H1 (cell line): ENCODE results near the gene VGF. TPM values are rescaled to one million over a fixed set of nuclear protein-coding genes. Genes with fewer than 3 reads are reported as not detected.

Source experiments
- CTCF ChIA-PET: fragments of 300-600 bp; sonication (Branson Sonifier 250); formaldehyde crosslinking; loops from one replicate; lab custom pipeline; 2021; ENCODE audit not compliant: partially characterized antibody; lab: Charles Lee
- POLR2A ChIA-PET: fragments of 300-600 bp; sonication (Branson Sonifier 250); formaldehyde crosslinking; loops from one replicate; lab custom pipeline; 2021; ENCODE audit warnings: inconsistent platforms; ENCODE audit not compliant: partially characterized antibody; lab: Charles Lee
- DNase-seq, 2 experiments: peaks; one replicate each; pipeline versions ENCODE4 v3.0.0 to v3.0.0-alpha.2; 2010 to 2022; ENCODE audit warnings: low spot score in 2 of 2, low read depth in 1 of 2, mixed read lengths in 1 of 2
- FAIRE-seq: peaks from 2 replicates; lab custom pipeline; 2011; peaks lifted over from hg19 to GRCh38; lab: Jason Lieb, UNC
- H2AFZ ChIP-seq: 2 replicates; pipeline ENCODE4 v1.8.1; 2012; ENCODE audit warnings: low read length, inconsistent platforms
- H2AK5ac ChIP-seq: 2 replicates; pipeline ENCODE4 v1.6.1; 2013; ENCODE audit warnings: low read depth, low read length
- H2BK120ac ChIP-seq: replicated peaks from 2 replicates; pipeline ENCODE3; 2013; ENCODE audit warnings: low read depth, low read length, inconsistent platforms
- H2BK12ac ChIP-seq: 2 replicates; pipeline ENCODE4 v1.6.1; 2013; ENCODE audit warnings: low read depth, low read length
- H2BK15ac ChIP-seq: 2 replicates; pipeline ENCODE4 v1.6.1; 2013; ENCODE audit warnings: low read length
- H2BK20ac ChIP-seq: 2 replicates; pipeline ENCODE4 v1.6.1; 2013; ENCODE audit warnings: low read length
- H2BK5ac ChIP-seq: 2 replicates; pipeline ENCODE4 v1.6.1; 2013; ENCODE audit warnings: low read depth, low read length
- H3K14ac ChIP-seq: 2 replicates; pipeline ENCODE4 v1.6.1; 2013; ENCODE audit warnings: inconsistent platforms; ENCODE audit not compliant: insufficient read length
- H3K18ac ChIP-seq: 2 replicates; pipeline ENCODE4 v1.6.1; 2013; ENCODE audit warnings: low read length; ENCODE audit errors: extremely low read depth
- H3K23ac ChIP-seq: 2 replicates; pipeline ENCODE4 v1.6.1; 2013; ENCODE audit warnings: inconsistent platforms; ENCODE audit not compliant: insufficient read length
- H3K23me2 ChIP-seq: 2 replicates; pipeline ENCODE4 v1.6.1; 2013; ENCODE audit warnings: low read depth, low read length
- H3K27ac ChIP-seq: 2 replicates; pipeline ENCODE4 v1.6.1; 2011; ENCODE audit warnings: low read depth, low read length, inconsistent platforms
- H3K27me3 ChIP-seq, 4 experiments: replicated peaks in 1 of 4; 1 replicate in 1 of 4; 2 replicates in 3 of 4; pipeline versions ENCODE4 v1.6.1 to v1.8.1; 2011 to 2013; ENCODE audit warnings: low read length in 3 of 4, mild to moderate bottlenecking in 3 of 4, inconsistent platforms in 2 of 4, mixed read lengths in 2 of 4, moderate library complexity in 1 of 4; ENCODE audit not compliant: control insufficient read depth in 3 of 4, insufficient read depth in 3 of 4; ENCODE audit errors: extremely low read depth in 1 of 4
- H3K36me3 ChIP-seq, 4 experiments: 2 replicates each; pipeline versions ENCODE4 v1.6.1 to v1.8.1; 2011 to 2013; ENCODE audit warnings: mild to moderate bottlenecking in 4 of 4, low read length in 3 of 4, moderate library complexity in 2 of 4, control low read depth in 1 of 4, inconsistent platforms in 1 of 4; ENCODE audit not compliant: insufficient read depth in 4 of 4, control insufficient read depth in 2 of 4
- H3K4ac ChIP-seq: replicated peaks from 2 replicates; pipeline ENCODE3; 2013; ENCODE audit warnings: low read length, low read depth, mixed read lengths, inconsistent platforms; ENCODE audit not compliant: insufficient read length
- H3K4me1 ChIP-seq, 4 experiments: replicated peaks in 1 of 4; 1 replicate in 1 of 4; 2 replicates in 3 of 4; pipeline versions ENCODE4 v1.6.1 to v1.8.1; 2011 to 2013; ENCODE audit warnings: low read length in 3 of 4, inconsistent platforms in 2 of 4, mixed read lengths in 1 of 4; ENCODE audit not compliant: insufficient read depth in 4 of 4, control insufficient read depth in 3 of 4
- H3K4me2 ChIP-seq, 2 experiments: 2 replicates each; pipeline versions ENCODE4 v1.6.1 to v1.8.1; 2011 to 2013; ENCODE audit warnings: low read depth in 2 of 2, low read length in 2 of 2, control low read depth in 1 of 2, inconsistent platforms in 1 of 2, mild to moderate bottlenecking in 1 of 2; ENCODE audit not compliant: insufficient read depth in 1 of 2
- H3K4me3 ChIP-seq, 4 experiments: fragments of 200-600, 300-600 bp in 1 of 4; sonication (generic), shearing (Covaris generic), sonication (Bioruptor Twin) in 1 of 4; 2 replicates each; pipeline versions ENCODE4 v1.5.1 to v1.8.1; 2011 to 2016; ENCODE audit warnings: low read length in 4 of 4, low read depth in 3 of 4, control low read depth in 2 of 4, inconsistent platforms in 2 of 4, mild to moderate bottlenecking in 2 of 4, mixed read lengths in 1 of 4, moderate library complexity in 1 of 4; ENCODE audit not compliant: insufficient read depth in 2 of 4; ENCODE audit errors: extremely low read depth in 1 of 4
- H3K56ac ChIP-seq: replicated peaks from 2 replicates; pipeline ENCODE3; 2013; ENCODE audit warnings: low read depth, mild to moderate bottlenecking, mixed read lengths, low read length, inconsistent platforms; ENCODE audit not compliant: insufficient read length
- H3K79me1 ChIP-seq: 2 replicates; pipeline ENCODE4 v1.6.1; 2013; ENCODE audit warnings: low read depth, low read length, control low read depth
- H3K79me2 ChIP-seq, 2 experiments: 2 replicates each; pipeline versions ENCODE4 v1.6.1 to v1.8.1; 2012 to 2013; ENCODE audit warnings: low read length in 2 of 2, mild to moderate bottlenecking in 2 of 2, inconsistent platforms in 1 of 2; ENCODE audit not compliant: insufficient read depth in 2 of 2, control insufficient read depth in 1 of 2
- H3K9ac ChIP-seq, 4 experiments: replicated peaks in 1 of 4; 1 replicate in 1 of 4; 2 replicates in 3 of 4; pipeline versions ENCODE4 v1.6.1 to v1.8.1; 2011 to 2013; ENCODE audit warnings: low read depth in 3 of 4, low read length in 3 of 4, control low read depth in 2 of 4, mild to moderate bottlenecking in 2 of 4, moderate library complexity in 2 of 4, inconsistent platforms in 1 of 4; ENCODE audit errors: extremely low read depth in 1 of 4
- H3K9me3 ChIP-seq, 2 experiments: 2 replicates each; pipeline versions ENCODE4 v1.6.1 to v1.8.1; 2012 to 2013; ENCODE audit warnings: mild to moderate bottlenecking in 2 of 2, moderate library complexity in 2 of 2, control low read depth in 1 of 2, inconsistent platforms in 1 of 2, low read depth in 1 of 2, low read length in 1 of 2, mixed read lengths in 1 of 2; ENCODE audit not compliant: insufficient read depth in 2 of 2
- H4K20me1 ChIP-seq, 2 experiments: replicated peaks in 1 of 2; 2 replicates each; pipeline versions ENCODE3 to v1.8.1; 2011 to 2013; ENCODE audit warnings: inconsistent platforms in 2 of 2, low read length in 2 of 2, mild to moderate bottlenecking in 1 of 2; ENCODE audit not compliant: insufficient read depth in 2 of 2, control insufficient read depth in 1 of 2
- H4K5ac ChIP-seq: 2 replicates; pipeline ENCODE4 v1.6.1; 2013; ENCODE audit warnings: low read length, low read depth, mixed read lengths, inconsistent platforms; ENCODE audit not compliant: insufficient read length
- H4K8ac ChIP-seq: 2 replicates; pipeline ENCODE4 v1.8.0; 2013; ENCODE audit warnings: mild to moderate bottlenecking, moderate library complexity, low read length, inconsistent platforms; ENCODE audit not compliant: insufficient read depth; ENCODE audit errors: extremely low read depth
- H4K91ac ChIP-seq: replicated peaks from 2 replicates; pipeline ENCODE3; 2013; ENCODE audit warnings: low read length, mixed read lengths, inconsistent platforms; ENCODE audit not compliant: insufficient read length
- ASH2L ChIP-seq: fragments of 200-600, 300-600 bp; sonication (generic); IDR thresholded peaks from one replicate; pipeline ENCODE4 v1.7.1; 2017; ENCODE audit warnings: low read length
- KDM4A ChIP-seq: IDR thresholded peaks from one replicate; pipeline ENCODE4 v1.7.1; 2012; ENCODE audit warnings: low read depth, mild to moderate bottlenecking, moderate library complexity, low read length, inconsistent platforms; ENCODE audit not compliant: severe bottlenecking
- PHF8 ChIP-seq: fragments of 200-600 bp; sonication (generic); conservative IDR thresholded peaks from 2 replicates; pipeline ENCODE4 v1.7.1; 2012; ENCODE audit warnings: low read depth, mild to moderate bottlenecking, inconsistent platforms, low read length, moderate library complexity
- RNF2 ChIP-seq: fragments of 200-900, 300-1000 bp; sonication (generic); IDR thresholded peaks from 2 replicates; pipeline ENCODE4 v1.7.1; 2016; ENCODE audit warnings: borderline replicate concordance, low read depth, mild to moderate bottlenecking, antibody characterized with exemption, low read length; ENCODE audit not compliant: poor library complexity, severe bottlenecking; ENCODE audit errors: missing control alignments
- SAP30 ChIP-seq: fragments of 300-600 bp; sonication (generic); IDR thresholded peaks from 2 replicates; pipeline ENCODE4 v1.7.1; 2012; ENCODE audit warnings: low read length, moderate library complexity, mild to moderate bottlenecking, inconsistent platforms; ENCODE audit not compliant: insufficient read depth, insufficient replicate concordance
- SIN3A ChIP-seq, 2 experiments: IDR thresholded peaks in 1 of 2; conservative IDR thresholded peaks in 1 of 2; 2 replicates each; pipeline ENCODE4 v1.6.1; 2011 to 2012; ENCODE audit warnings: low read length in 2 of 2, improper control_type of control experiment in 1 of 2, low read depth in 1 of 2, mild to moderate bottlenecking in 1 of 2
- SP4 ChIP-seq: IDR thresholded peaks from 2 replicates; pipeline ENCODE4 v1.6.1; 2012; ENCODE audit warnings: low read length, inconsistent platforms
- WGBS, 2 experiments: shearing (Covaris generic) in 1 of 2; methylation state at CpG; one replicate each; pipeline versions ENCODE4 v1.1.6 to v1.1.7; 2013 to 2015; ENCODE audit warnings: low lambda C conversion rate in 2 of 2, mixed read lengths in 2 of 2, inconsistent platforms in 1 of 2, low coverage in 1 of 2, missing lambda C conversion rate in 1 of 2; ENCODE audit not compliant: insufficient replicate concordance in 2 of 2, insufficient coverage in 1 of 2, insufficient read length in 1 of 2; ENCODE audit errors: extremely low coverage in 1 of 2, missing lambda C conversion rate in 1 of 2; 5-methylcytosine and 5-hydroxymethylcytosine counted together
- polyA plus RNA-seq, 7 experiments: library from polyadenylated mRNA; depleted of rRNA in 3 of 7; stranded (reverse) in 5 of 7; unstranded in 2 of 7; fragments of >200 nt in 5 of 7; fragments of 200-250 nt in 2 of 7; gene quantifications; 1 replicate in 5 of 7; 2 replicates in 1 of 7; 4 replicates in 1 of 7; pipeline versions ENCODE4 v1.2.1 to v1.2.3, GENCODE V29; 2011 to 2013; ENCODE audit warnings: missing spikeins in 2 of 7, mixed read lengths in 2 of 7
- total RNA-seq: library from RNA; stranded (reverse); fragmentation: NEBNext Ultra II Directional; extraction: Animal tissue kit (Norgen Biotek cat#: 25700); gene quantifications from 2 replicates; pipeline ENCODE4 v1.2.1, GENCODE V29; 2021
- TF ChIP-seq, protein P1 (sequence below): IDR thresholded peaks from 2 replicates; pipeline ENCODE4 v1.6.1; 2012; ENCODE audit warnings: inconsistent platforms
- TF ChIP-seq, protein P2 (sequence below): IDR thresholded peaks from 2 replicates; pipeline ENCODE4 v1.6.1; 2012; ENCODE audit warnings: inconsistent platforms

The VGF gene
- total and polyA plus RNA-seq, 2 of the 8 experiments (the other 6 are each of a cell fraction or from before 2014, with no cell fraction given), result 1.6 to 7.0 TPM

DNA sequence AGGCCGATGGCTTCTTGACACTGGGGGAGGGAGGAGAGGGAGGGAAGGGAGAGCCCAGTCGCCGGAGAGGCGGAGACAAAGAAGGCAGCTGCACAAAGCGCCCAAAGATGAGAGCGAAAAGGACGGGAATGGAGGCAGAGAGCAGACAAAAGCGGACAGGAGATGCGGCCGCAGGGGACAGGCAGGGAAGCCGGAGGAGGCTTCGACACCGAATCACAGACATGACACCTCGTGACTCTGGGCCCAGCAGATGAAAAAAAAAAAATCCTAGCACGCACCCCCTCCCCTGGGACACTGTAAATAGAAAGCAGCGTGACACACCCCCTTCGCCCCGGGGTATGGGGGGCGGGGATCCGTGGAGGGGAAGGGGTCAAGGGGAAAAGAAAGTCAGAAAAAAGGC is 13.7 kb upstream of the VGF start:
- Histone ChIP-seq H2AK5ac (no peak overlapping the region), H3K79me1 (no peaks in the 10 kb centered on the region), H3K4me3 (peak overlapping the region; percentile 48 to 77 (median 68)), H2BK12ac (no peak overlapping the region), H3K23me2 (peaks cover 22% of the 10 kb centered on the region), H2BK5ac (no peak overlapping the region), H3K9me3 (no peaks in the 10 kb centered on the region), H3K4me2 (peak overlapping the region; percentile 90), H4K20me1 (no peaks in the 10 kb centered on the region), H3K23ac (no peak overlapping the region), H3K14ac (no peak overlapping the region), H3K27ac (no peak overlapping the region), H4K91ac (no peak overlapping the region), H3K56ac (no peak overlapping the region), H3K18ac (no peak overlapping the region; the same call in 1 of the 2 replicates), H4K5ac (no peak overlapping the region), H3K9ac (no peak overlapping the region), H3K27me3 (peaks cover 26 to 69% (median 60%) of the 10 kb centered on the region in 4 experiments), H3K36me3 (no peaks in the 10 kb centered on the region), H2AFZ (0 out of 2 replicates have a peak overlapping the region, but pooled peaks have one; percentile 40), H3K79me2 (no peaks in the 10 kb centered on the region), H4K8ac (no peak overlapping the region), H2BK15ac (no peak overlapping the region), H2BK20ac (no peak overlapping the region), H3K4me1 (peaks cover 0 to 9% (median 6%) of the 10 kb centered on the region in 4 experiments; a peak in 6 of 7 replicates), H2BK120ac (no peak overlapping the region), H3K4ac (no peak overlapping the region)
- DNase-seq, result no peak
- WGBS, 2 experiments, result 3% methylated on average over 13 of the region's 20 CpGs; no CpG with 5 or more reads in 1 of the 2 experiments
- TF ChIP-seq SIN3A (conservative IDR thresholded peaks at IDR 0.05 in 1 of 2, IDR thresholded peaks at IDR 0.05 in 1 of 2; ENCODE audit: low read depth in 1 of 2, low read length in 2 of 2) (peak in 1 of 2 experiments; percentile 49; a peak in 1 of 4 replicates), ASH2L (peak; percentile 28), PHF8 (no peak), SP4 (no peak), RNF2 (no peak), KDM4A (peak; percentile 49), SAP30 (peak; percentile 61)
- TF ChIP-seq, protein P1, sequence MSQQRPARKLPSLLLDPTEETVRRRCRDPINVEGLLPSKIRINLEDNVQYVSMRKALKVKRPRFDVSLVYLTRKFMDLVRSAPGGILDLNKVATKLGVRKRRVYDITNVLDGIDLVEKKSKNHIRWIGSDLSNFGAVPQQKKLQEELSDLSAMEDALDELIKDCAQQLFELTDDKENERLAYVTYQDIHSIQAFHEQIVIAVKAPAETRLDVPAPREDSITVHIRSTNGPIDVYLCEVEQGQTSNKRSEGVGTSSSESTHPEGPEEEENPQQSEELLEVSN, result peak; percentile 44; the same call in 1 of the 2 replicates
- TF ChIP-seq, protein P2, sequence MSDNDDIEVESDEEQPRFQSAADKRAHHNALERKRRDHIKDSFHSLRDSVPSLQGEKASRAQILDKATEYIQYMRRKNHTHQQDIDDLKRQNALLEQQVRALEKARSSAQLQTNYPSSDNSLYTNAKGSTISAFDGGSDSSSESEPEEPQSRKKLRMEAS, result peak; percentile 37; the same call in 1 of the 2 replicates
- ChIA-PET CTCF (interaction anchor here (0.6 to 1.1 kb wide), 4 partner anchors 10 to 36 kb away, joined by 3 to 5 read pairs (median 4); no protein-coding TSS in a partner anchor), POLR2A (interaction anchor here (0.7 kb wide), 1 partner anchor 23 kb away, joined by 4 read pairs; no protein-coding TSS in a partner anchor)
- FAIRE-seq, result no peak
